Measurements from ENCODE around the gene SLC12A1. TPM values are rescaled to one million over a fixed set of nuclear protein-coding genes. Genes with fewer than 3 reads are reported as not detected.

Gene SLC12A1
- total and polyA plus RNA-seq, 2 of the 8 experiments (the other 6 are each of a cell fraction or from before 2014, with no cell fraction given): 0.63 to 1.0 TPM

DNA sequence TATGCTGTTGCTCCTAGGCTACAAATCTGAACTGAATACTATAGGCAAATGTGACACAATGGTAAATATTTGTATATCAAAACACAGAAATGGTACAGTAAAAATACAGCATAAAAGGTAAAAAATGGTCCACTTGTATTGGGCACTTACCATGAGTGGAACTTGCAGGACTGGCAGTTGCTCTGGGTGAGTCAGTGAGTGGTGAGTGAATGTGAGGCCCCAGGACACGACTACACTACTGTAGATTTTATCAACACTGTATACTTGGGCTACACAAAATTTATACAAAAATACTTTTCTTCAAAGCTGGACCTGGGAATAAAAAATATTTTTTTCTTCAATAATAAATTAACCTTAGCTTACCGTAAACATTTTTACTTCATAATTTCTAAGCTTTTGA is 83.5 kb downstream of the SLC12A1 start:
- Histone ChIP-seq H3K4me1 (replicated peaks in 1 of 4; ENCODE audit: control insufficient read depth in 3 of 4, insufficient read depth in 4 of 4, low read length in 3 of 4) (peaks cover 0 to 4% (median 2%) of the 10 kb centered on the region in 4 experiments; a peak in 4 of 7 replicates), H4K20me1 (replicated peaks in 1 of 2; ENCODE audit: control insufficient read depth in 1 of 2, insufficient read depth in 2 of 2, low read length in 2 of 2) (no peaks in the 10 kb centered on the region), H2BK5ac (ENCODE audit: low read depth, low read length) (no peak overlapping the region), H3K4ac (replicated peaks; ENCODE audit: insufficient read length, low read depth, low read length) (no peak overlapping the region), H3K23ac (ENCODE audit: insufficient read length) (no peak overlapping the region), H4K91ac (replicated peaks; ENCODE audit: insufficient read length, low read length) (no peak overlapping the region), H3K36me3 (ENCODE audit: control insufficient read depth in 2 of 4, insufficient read depth in 4 of 4, low read length in 3 of 4) (no peaks in the 10 kb centered on the region), H3K23me2 (ENCODE audit: low read depth, low read length) (no peaks in the 10 kb centered on the region), H3K4me2 (ENCODE audit: insufficient read depth in 1 of 2, low read depth in 2 of 2, low read length in 2 of 2) (no peak overlapping the region), H3K9ac (replicated peaks in 1 of 4; ENCODE audit: extremely low read depth in 1 of 4, low read depth in 3 of 4, low read length in 3 of 4) (no peak overlapping the region), H3K27me3 (replicated peaks in 1 of 4; ENCODE audit: control insufficient read depth in 3 of 4, extremely low read depth in 1 of 4, insufficient read depth in 3 of 4, low read length in 3 of 4) (no peaks in the 10 kb centered on the region), H3K14ac (ENCODE audit: insufficient read length) (no peak overlapping the region), H3K18ac (ENCODE audit: extremely low read depth, low read length) (no peak overlapping the region), H3K27ac (ENCODE audit: low read depth, low read length) (no peak overlapping the region), H3K9me3 (ENCODE audit: insufficient read depth in 2 of 2, low read depth in 1 of 2, low read length in 1 of 2) (no peaks in the 10 kb centered on the region), H2AK5ac (ENCODE audit: low read depth, low read length) (no peak overlapping the region), H3K79me2 (ENCODE audit: control insufficient read depth in 1 of 2, insufficient read depth in 2 of 2, low read length in 2 of 2) (no peaks in the 10 kb centered on the region), H4K5ac (ENCODE audit: insufficient read length, low read depth, low read length) (no peak overlapping the region), H3K79me1 (ENCODE audit: low read depth, low read length) (no peaks in the 10 kb centered on the region), H3K4me3 (ENCODE audit: extremely low read depth in 1 of 4, insufficient read depth in 2 of 4, low read depth in 3 of 4, low read length in 4 of 4) (no peak overlapping the region), H2BK15ac (ENCODE audit: low read length) (no peak overlapping the region), H2BK12ac (ENCODE audit: low read depth, low read length) (no peak overlapping the region), H4K8ac (ENCODE audit: extremely low read depth, insufficient read depth, low read length) (no peak overlapping the region), H2BK120ac (replicated peaks; ENCODE audit: low read depth, low read length) (no peak overlapping the region), H2BK20ac (ENCODE audit: low read length) (no peak overlapping the region), H3K56ac (replicated peaks; ENCODE audit: insufficient read length, low read depth, low read length) (no peak overlapping the region), H2AFZ (ENCODE audit: low read length) (no peak overlapping the region)
- DNase-seq (ENCODE audit: low read depth in 1 of 2, low spot score in 2 of 2) (no peak), FAIRE-seq (no peak)
- CTCF ChIA-PET (ENCODE audit: partially characterized antibody): interaction anchor here (1.0 to 9.4 kb wide), 3 partner anchors 8 to 178 kb away, joined by 3 to 82 read pairs (median 4); no protein-coding TSS in a partner anchor
- TF ChIP-seq CBX5 (IDR thresholded peaks at IDR 0.05; ENCODE audit: low read depth, low read length) (no peak), ASH2L (IDR thresholded peaks at IDR 0.05; ENCODE audit: low read length) (no peak), NANOG (IDR thresholded peaks at IDR 0.05; ENCODE audit: insufficient read depth, low read depth, low read length, poor library complexity, severe bottlenecking) (no peak), CREB1 (IDR thresholded peaks at IDR 0.05) (no peak), TCF12 (IDR thresholded peaks at IDR 0.05; ENCODE audit: low read depth, low read length) (no peak), CBX8 (IDR thresholded peaks at IDR 0.05; ENCODE audit: borderline replicate concordance, low read depth, low read length) (no peak), EP300 (IDR thresholded peaks at IDR 0.05; ENCODE audit: borderline replicate concordance in 1 of 2, low read depth in 2 of 2, low read length in 2 of 2) (no peak), SIRT6 (IDR thresholded peaks at IDR 0.05; ENCODE audit: low read length) (no peak), RFX5 (IDR thresholded peaks at IDR 0.05; ENCODE audit: borderline replicate concordance, low read depth, low read length) (no peak), SP4 (IDR thresholded peaks at IDR 0.05; ENCODE audit: low read length) (no peak), RAD21 (IDR thresholded peaks at IDR 0.05 in 1 of 2, conservative IDR thresholded peaks at IDR 0.05 in 1 of 2; ENCODE audit: low read depth in 2 of 2, low read length in 2 of 2) (no peak), KDM5A (IDR thresholded peaks at IDR 0.05; ENCODE audit: low read length) (no peak), GABPA (IDR thresholded peaks at IDR 0.05; ENCODE audit: borderline replicate concordance, insufficient read depth, low read length) (no peak)
- TF ChIP-seq, protein P1, sequence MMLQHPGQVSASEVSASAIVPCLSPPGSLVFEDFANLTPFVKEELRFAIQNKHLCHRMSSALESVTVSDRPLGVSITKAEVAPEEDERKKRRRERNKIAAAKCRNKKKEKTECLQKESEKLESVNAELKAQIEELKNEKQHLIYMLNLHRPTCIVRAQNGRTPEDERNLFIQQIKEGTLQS (IDR thresholded peaks at IDR 0.05; ENCODE audit: insufficient read depth, low read depth, low read length): no peak
- WGBS, 2 experiments (ENCODE audit: extremely low coverage in 1 of 2, insufficient coverage in 1 of 2, insufficient read length in 1 of 2, insufficient replicate concordance in 2 of 2, low coverage in 1 of 2, low lambda C conversion rate in 2 of 2, missing lambda C conversion rate in 1 of 2): 98 to 100% methylated on average over 1 to 2 of the region's 2 CpGs
- POLR2A ChIA-PET (ENCODE audit: partially characterized antibody): no interaction called here

Measured in H1 (cell line).